ENCODE data around the gene ADGRE3. TPM values are rescaled to one million over a fixed set of nuclear protein-coding genes. Genes with fewer than 3 reads are reported as not detected.

The ADGRE3 gene
- total RNA-seq, 1 donor: not detected

DNA sequence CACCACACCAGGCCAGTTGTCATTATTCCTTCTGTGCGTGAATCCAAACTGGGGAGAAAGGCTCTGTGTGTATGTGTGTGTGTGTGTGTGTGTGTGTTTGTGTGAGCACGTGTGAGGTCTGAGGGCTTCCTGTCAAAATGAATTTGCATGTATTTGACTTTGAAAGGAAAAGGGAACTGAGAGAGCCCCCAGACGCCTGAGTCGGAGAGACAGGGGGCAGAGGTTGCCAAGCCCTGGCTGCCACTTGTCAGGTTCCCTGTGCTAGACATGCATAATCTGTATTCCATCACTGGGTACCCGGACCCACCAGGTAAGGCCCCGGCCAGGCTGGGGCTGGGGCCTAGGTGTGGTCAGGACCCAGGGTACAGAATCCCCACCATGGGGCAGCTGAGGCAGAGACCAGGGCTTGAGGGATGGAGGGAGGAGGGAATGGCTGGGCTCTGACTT is 91.7 kb downstream of the ADGRE3 start, which contains the start of gene CLEC17A:
Gene CLEC17A, plus strand, starts transcription at position 191 of the 447 bp plus-strand sequence. Its CDS starts 77 bp downstream, at position 268.
- no peak within 1 kb of the TSS for H3K4me3 ChIP-seq (ENCODE audit: low read depth, low read length)
- TF ChIP-seq, protein P1, sequence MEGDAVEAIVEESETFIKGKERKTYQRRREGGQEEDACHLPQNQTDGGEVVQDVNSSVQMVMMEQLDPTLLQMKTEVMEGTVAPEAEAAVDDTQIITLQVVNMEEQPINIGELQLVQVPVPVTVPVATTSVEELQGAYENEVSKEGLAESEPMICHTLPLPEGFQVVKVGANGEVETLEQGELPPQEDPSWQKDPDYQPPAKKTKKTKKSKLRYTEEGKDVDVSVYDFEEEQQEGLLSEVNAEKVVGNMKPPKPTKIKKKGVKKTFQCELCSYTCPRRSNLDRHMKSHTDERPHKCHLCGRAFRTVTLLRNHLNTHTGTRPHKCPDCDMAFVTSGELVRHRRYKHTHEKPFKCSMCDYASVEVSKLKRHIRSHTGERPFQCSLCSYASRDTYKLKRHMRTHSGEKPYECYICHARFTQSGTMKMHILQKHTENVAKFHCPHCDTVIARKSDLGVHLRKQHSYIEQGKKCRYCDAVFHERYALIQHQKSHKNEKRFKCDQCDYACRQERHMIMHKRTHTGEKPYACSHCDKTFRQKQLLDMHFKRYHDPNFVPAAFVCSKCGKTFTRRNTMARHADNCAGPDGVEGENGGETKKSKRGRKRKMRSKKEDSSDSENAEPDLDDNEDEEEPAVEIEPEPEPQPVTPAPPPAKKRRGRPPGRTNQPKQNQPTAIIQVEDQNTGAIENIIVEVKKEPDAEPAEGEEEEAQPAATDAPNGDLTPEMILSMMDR (IDR thresholded peaks at IDR 0.05; ENCODE audit: insufficient read depth, low read depth, low read length): no peak
- DNase-seq (ENCODE audit: low read depth): no peak

DNA sequence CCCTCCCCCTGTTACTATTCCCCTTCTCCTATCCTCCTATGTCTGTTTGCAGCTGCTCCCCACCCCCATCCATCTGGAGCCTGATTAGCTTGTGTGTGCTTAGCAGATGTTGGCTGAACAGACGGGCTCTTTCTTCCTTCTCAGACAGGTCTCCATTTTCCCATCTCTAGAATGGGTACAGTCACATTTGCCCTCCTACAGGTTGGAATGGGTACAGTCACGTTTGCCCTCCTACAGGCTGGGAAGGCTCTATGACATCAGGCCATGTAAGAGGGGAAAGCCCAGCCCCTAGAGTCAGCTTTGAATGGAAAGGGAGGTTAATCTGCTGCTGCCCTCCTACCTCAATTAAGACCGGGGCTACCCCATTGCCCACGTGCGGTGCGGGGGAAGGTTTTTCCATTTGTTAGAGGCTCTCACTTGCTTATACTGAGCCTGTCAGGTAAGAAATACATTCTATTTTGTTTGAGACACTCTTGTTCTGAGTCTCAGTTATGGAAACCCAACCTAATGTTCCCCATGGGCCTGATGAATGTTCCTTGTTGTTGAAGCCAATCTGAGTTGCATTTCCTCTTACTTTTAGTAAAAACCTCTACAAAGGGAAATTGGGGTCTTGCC is 93.9 kb downstream of the ADGRE3 start:
- TF ChIP-seq, protein P1 (IDR thresholded peaks at IDR 0.05; ENCODE audit: insufficient read depth, low read depth, low read length): no peak
- DNase-seq (ENCODE audit: low read depth): no peak
- H3K4me3 ChIP-seq (ENCODE audit: low read depth, low read length): no peak overlapping the region

DNA sequence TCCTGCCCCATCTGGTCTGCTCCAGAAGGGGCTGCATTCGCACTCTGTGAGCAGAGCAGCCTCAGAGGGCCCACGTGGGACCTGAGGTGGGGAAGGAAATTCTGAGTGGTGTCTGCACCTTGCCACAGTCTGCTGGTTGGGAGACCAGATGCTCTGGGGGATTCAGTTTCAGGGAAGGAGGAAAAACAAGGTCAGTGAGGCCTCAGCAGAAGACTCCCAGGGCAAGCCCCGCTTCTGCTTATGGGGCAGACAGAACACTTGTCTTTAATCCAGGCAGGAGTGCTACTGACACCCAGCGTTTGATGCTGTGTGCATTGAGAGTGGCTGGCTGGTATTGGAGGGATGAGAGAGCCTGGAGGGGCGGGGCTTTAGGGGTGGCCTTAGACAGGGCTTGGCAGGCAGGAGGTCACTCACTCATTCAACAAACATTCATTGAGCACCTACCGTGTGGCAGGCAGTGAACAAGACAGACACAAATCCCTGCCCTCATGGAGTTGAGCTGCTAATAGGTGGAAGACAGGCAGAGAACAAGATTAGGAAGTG is 96.7 kb downstream of the ADGRE3 start:
- TF ChIP-seq, protein P1 (IDR thresholded peaks at IDR 0.05; ENCODE audit: insufficient read depth, low read depth, low read length): no peak
- no peak for DNase-seq (ENCODE audit: low read depth)
- H3K4me3 ChIP-seq (ENCODE audit: low read depth, low read length): no peak overlapping the region

DNA sequence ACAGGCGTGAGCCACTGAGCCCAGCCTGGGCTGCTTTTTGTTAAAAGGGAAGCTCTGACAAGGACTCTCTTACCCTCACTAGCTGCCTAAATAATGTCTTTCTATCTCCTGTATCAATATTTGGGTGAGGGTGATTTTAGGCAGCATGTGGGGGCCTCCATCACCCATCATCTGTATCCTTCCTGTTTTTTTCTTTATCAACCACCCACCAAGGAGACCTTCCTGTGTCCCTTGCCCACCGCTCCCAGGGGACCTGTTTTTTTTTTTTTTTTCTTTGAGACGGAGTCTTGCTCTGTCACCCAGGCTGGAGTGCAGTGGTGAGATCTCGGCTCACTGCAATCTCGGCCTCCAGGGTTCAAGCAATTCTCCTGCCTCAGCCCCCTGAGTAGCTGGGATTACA is 97.4 kb downstream of the ADGRE3 start:
- DNase-seq (ENCODE audit: low read depth): no peak
- TF ChIP-seq, protein P1 (IDR thresholded peaks at IDR 0.05; ENCODE audit: insufficient read depth, low read depth, low read length): no peak
- H3K4me3 ChIP-seq (ENCODE audit: low read depth, low read length): no peak overlapping the region

DNA sequence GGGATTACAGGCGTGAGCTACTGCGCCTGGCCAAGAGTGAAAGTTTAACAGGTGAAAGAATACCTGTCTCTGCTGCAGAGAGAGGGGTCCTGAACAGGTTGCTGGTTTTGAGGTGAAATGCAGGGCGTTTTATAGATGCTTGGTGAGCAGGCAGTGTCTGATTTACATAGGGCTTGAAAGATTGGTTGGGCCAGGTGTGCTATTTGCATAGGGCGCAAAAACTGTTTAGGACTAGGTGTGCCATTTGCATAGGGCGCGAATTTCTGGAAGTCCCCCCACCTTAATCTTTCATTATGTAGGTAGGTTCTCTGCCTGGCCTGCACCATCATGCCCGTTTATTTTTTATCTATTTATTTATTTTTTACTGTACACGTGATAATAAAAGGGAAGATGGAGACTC is 98.3 kb downstream of the ADGRE3 start:
- DNase-seq (ENCODE audit: low read depth): no peak
- TF ChIP-seq, protein P1 (IDR thresholded peaks at IDR 0.05; ENCODE audit: insufficient read depth, low read depth, low read length): no peak
- no peak overlapping the region for H3K4me3 ChIP-seq (ENCODE audit: low read depth, low read length)

DNA sequence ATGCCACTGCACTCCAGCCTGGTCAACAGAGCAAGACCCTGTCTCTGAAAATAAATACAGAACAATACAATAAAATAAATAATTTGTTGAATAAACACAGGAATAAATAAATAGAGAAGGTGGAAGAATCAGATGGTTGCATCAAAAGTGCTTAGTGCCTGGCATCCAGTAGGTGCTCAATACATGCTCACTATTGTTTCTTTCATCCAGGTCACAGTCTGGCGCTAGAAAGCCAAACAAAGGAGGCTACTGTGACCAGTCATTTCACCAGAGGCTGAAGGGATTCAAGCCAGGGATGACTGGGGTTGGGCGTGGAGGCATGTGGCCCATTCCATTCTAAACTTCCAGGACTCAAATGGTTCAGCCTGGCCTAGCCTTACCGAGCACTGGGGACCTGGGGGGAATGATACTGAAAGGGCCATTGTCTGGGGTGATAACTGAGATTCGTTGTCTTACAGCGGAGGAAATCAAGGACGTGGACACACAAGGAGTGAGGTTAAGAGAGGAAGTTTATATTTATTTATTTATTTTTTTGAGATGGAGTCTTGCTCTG is 99.1 kb downstream of the ADGRE3 start:
- H3K4me3 ChIP-seq (ENCODE audit: low read depth, low read length): no peak overlapping the region

More for the DNA sequence above, 99.1 kb downstream of the ADGRE3 start:
- TF ChIP-seq, protein P1 (IDR thresholded peaks at IDR 0.05; ENCODE audit: insufficient read depth, low read depth, low read length): no peak
- DNase-seq (ENCODE audit: low read depth): no peak
